Stomach (tissue), 9 donors: ENCODE data around the gene SH2D3C. TPM values are rescaled to one million over a fixed set of nuclear protein-coding genes. Genes with fewer than 3 reads are reported as not detected.

Source experiments
- DNase-seq, 2 donors: peaks; one replicate each; pipeline versions ENCODE4 v3.0.0 to v3.0.0-alpha.2; 2013 to 2019
- H3K27ac ChIP-seq, 5 donors: fragments of 200-600 bp in 4 of 5; sonication (generic) in 4 of 5; one replicate each; pipeline ENCODE4 v1.5.1; 2013 to 2019; ENCODE audit warnings: mild to moderate bottlenecking in 1 of 5, moderate library complexity in 1 of 5
- H3K27me3 ChIP-seq, 3 donors: fragments of 200-600 bp; sonication (generic); one replicate each; pipeline ENCODE4 v1.5.1; 2017 to 2019; ENCODE audit warnings: mixed run types in 1 of 3
- H3K36me3 ChIP-seq, 4 donors: fragments of 200-600 bp; sonication (generic); 1 replicate in 3 of 4; 2 replicates in 1 of 4; pipeline ENCODE4 v1.5.1; 2016 to 2019
- H3K4me1 ChIP-seq, 4 donors: fragments of 200-600 bp; sonication (generic); one replicate each; pipeline ENCODE4 v1.5.1; 2016 to 2019
- H3K4me3 ChIP-seq, 4 donors: fragments of 200-600 bp; sonication (generic) in 3 of 4; one replicate each; pipeline ENCODE4 v1.5.1; 2016 to 2019; ENCODE audit warnings: mild to moderate bottlenecking in 1 of 4
- H3K9me3 ChIP-seq, 4 donors: fragments of 200-600 bp; sonication (generic); one replicate each; pipeline ENCODE4 v1.5.1; 2016 to 2019
- CTCF ChIP-seq, 7 experiments: fragments of 450-650 bp in 4 of 7; fragments of 200-600 bp in 3 of 7; sonication (generic) in 3 of 7; IDR thresholded peaks; one replicate each; pipeline ENCODE4 v1.5.1; 2016 to 2019; ENCODE audit warnings: antibody characterized with exemption in 7 of 7, control low read depth in 2 of 7, mild to moderate bottlenecking in 1 of 7
- EP300 ChIP-seq: sonication (generic); formaldehyde crosslinking; IDR thresholded peaks from one replicate; pipeline ENCODE4 v1.6.1; 2017; ENCODE audit warnings: antibody characterized with exemption
- POLR2A ChIP-seq, 4 donors: fragments of 450-650 bp; IDR thresholded peaks; one replicate each; pipeline ENCODE4 v1.6.1; 2016; ENCODE audit warnings: antibody characterized with exemption in 4 of 4, control low read depth in 2 of 4, mild to moderate bottlenecking in 1 of 4, moderate library complexity in 1 of 4
- POLR2AphosphoS5 ChIP-seq, 3 donors: sonication (generic); formaldehyde crosslinking; IDR thresholded peaks; one replicate each; pipeline ENCODE4 v1.6.1; 2016; ENCODE audit warnings: antibody characterized with exemption in 3 of 3
- WGBS, 5 donors: extraction: QIAGEN DNeasy Blood & Tissue Kit in 3 of 5; methylation state at CpG; one replicate each; pipeline versions ENCODE4 v1.1.5 to v1.1.7; 2013 to 2018; 5-methylcytosine and 5-hydroxymethylcytosine counted together
- intact Hi-C: fragments of 100-400 bp; cut with DNase I; formaldehyde crosslinking; loops from one replicate; pipeline ENCODE4 v1.15.1; 2023; ENCODE audit warnings: low total_unique reads
- polyA plus RNA-seq, 3 donors: library from polyadenylated mRNA; stranded (reverse); fragments of 200-250 nt; gene quantifications; one replicate each; pipeline ENCODE4 v1.2.3, GENCODE V29; 2013
- total RNA-seq, 5 donors: library from RNA; depleted of rRNA; stranded (reverse); fragments of >200 nt; gene quantifications; one replicate each; pipeline versions ENCODE4 v1.1.0 to v1.2.3, GENCODE V29; 2014 to 2016
- donor health status: healthy with polysubstance abuse.
- donor health status: Bipolar disorder and iron deficiency.
- donor health status: healthy.

SH2D3C gene
- total and polyA plus RNA-seq, 8 donors: 1.8 to 38.1 (median 4.5) TPM; not detected in 2

- Histone ChIP-seq H3K36me3 (peaks cover 30 to 41% (median 35%) of the 10 kb centered on the region in 4 donors), H3K4me3 (peak overlapping the region; percentile 54 to 72 (median 58)), H3K9me3 (no peaks in the 10 kb centered on the region), H3K4me1 (peaks cover 27 to 55% (median 33%) of the 10 kb centered on the region in 4 donors), H3K27ac (peak overlapping the region; percentile 93 to 99 (median 96)), H3K27me3 (no peaks in the 10 kb centered on the region)
- DNase-seq: peak; percentile 53 to 74
- intact Hi-C loops: loop anchor here (10.0 kb wide), 1 partner anchor 61 kb away; no protein-coding TSS in a partner anchor
- peak in 2 of 3 donors; percentile 25 to 70 for TF ChIP-seq POLR2AphosphoS5 (IDR thresholded peaks at IDR 0.05)
- peak in 1 of 4 donors; percentile 8 for TF ChIP-seq POLR2A (IDR thresholded peaks at IDR 0.05)
- TF ChIP-seq EP300: no peak
- 32 to 47% (median 37%) methylated on average over 18 of the region's 18 CpGs for WGBS, 5 donors
Observed at GRCh38 chr9:127803507-127804352, 25.3 kb upstream of the SH2D3C start.

GRCh38 chr9:127802576-127803443 is 24.3 kb upstream of the SH2D3C start, which contains the start of gene FPGS:
FPGS (plus strand) TSS chr9:127802882; CDS start chr9:127802925, 43 bp downstream.
- TF ChIP-seq EP300: no peak
- TF ChIP-seq POLR2A (IDR thresholded peaks at IDR 0.05): peak in 1 of 4 donors; percentile 48
- TF ChIP-seq CTCF (IDR thresholded peaks at IDR 0.05): no peak
- peak; percentile 4 to 75 (median 63) for TF ChIP-seq POLR2AphosphoS5 (IDR thresholded peaks at IDR 0.05)
- WGBS, 5 donors: 0 to 1% (median 1%) methylated on average over 37 to 83 of the region's 83 CpGs
- H3K9me3 ChIP-seq: no peaks in the 10 kb centered on the region
- peaks cover 30 to 63% (median 37%) of the 10 kb centered on the region in 4 donors for H3K4me1 ChIP-seq
- peak within 1 kb of the TSS; percentile 54 to 72 (median 58) for H3K4me3 ChIP-seq
- H3K27me3 ChIP-seq: no peaks in the 10 kb centered on the region
- DNase-seq: peak; percentile 89 to 96
- H3K27ac ChIP-seq: peak within 1 kb of the TSS; percentile 93 to 99 (median 96)
- H3K36me3 ChIP-seq: peaks cover 21 to 32% (median 26%) of the 10 kb centered on the region in 4 donors
- intact Hi-C loops: loop anchor here (10.0 kb wide), 1 partner anchor 62 kb away; no protein-coding TSS in a partner anchor

DNA sequence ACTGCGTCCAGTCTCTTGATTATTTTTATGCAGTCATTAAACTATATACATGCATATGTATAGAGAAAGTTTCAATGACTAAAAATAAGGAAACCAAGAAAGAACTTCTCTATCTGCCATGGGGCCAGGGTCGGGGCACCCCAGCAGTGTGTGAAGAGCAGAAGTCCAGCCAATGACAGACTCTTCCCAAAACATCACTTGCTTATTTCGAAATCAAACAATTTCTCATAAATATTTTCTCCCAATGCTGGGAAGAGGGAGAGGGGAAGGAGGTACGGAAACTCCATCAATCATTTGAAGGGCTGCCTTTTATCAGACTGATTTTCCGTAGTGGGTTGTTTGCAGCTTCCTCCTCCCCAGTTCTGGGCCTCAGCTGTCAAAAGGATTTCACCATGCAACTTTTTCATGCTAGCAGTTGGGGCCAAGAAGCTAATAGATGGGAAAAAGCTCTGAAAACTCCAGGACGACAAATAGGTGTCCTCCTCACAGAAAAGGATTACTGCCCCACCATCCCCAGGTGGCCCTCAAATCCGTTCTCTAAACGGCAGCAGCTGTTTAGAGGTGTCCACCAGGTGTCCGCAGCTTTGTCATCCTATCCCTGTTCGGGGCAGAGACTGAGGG is 23.6 kb upstream of the SH2D3C start:
- intact Hi-C loops: loop anchor here (10.0 kb wide), 1 partner anchor 63 kb away; no protein-coding TSS in a partner anchor
- Histone ChIP-seq H3K4me3 (peak overlapping the region; percentile 54 to 72 (median 58)), H3K27ac (peak overlapping the region; percentile 93 to 99 (median 96)), H3K36me3 (peaks cover 14 to 24% (median 19%) of the 10 kb centered on the region in 4 donors), H3K4me1 (peaks cover 30 to 67% (median 43%) of the 10 kb centered on the region in 4 donors), H3K27me3 (no peaks in the 10 kb centered on the region), H3K9me3 (no peaks in the 10 kb centered on the region)
- no peak for TF ChIP-seq EP300
- no peak for TF ChIP-seq POLR2A (IDR thresholded peaks at IDR 0.05)
- TF ChIP-seq POLR2AphosphoS5 (IDR thresholded peaks at IDR 0.05): peak in 1 of 3 donors; percentile 6
- peak in 1 of 2 donors; percentile 69 for DNase-seq
- 23 to 30% (median 25%) methylated on average over 10 of the region's 10 CpGs for WGBS, 5 donors

DNA sequence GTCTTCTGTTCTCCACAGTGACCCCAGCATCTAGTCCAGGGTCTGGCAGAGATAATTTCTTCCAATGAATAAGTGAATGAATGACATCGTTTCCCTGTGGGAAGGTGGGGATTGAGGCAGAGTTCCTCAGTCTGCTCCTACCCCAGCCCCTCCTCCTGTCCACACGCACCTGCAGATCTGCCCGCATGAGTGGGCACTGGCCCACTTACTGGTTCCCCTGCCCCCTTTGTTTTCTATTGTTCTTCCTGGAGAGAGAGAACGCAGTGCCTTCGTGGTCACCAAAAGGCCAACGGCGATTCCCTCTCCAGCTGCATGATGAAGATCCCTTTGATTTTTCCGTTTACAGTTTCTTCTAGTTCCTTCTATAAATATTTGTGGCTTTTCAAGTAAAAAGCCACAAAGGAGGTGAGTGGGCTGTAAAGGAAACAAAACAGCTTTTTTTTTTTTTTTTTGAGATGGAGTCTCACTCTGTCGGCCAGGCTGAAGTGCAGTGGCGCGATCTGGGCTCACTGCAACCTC is 18.4 kb upstream of the SH2D3C start:
- 35 to 44% (median 41%) methylated on average over 11 of the region's 11 CpGs for WGBS, 5 donors
- H3K27me3 ChIP-seq: no peaks in the 10 kb centered on the region
- peaks cover 39 to 79% (median 52%) of the 10 kb centered on the region in 4 donors for H3K4me1 ChIP-seq
- no peak for DNase-seq
- no peaks in the 10 kb centered on the region for H3K9me3 ChIP-seq
- H3K27ac ChIP-seq: peak overlapping the region in 4 of 5 donors; percentile 1 to 40 (median 28)
- peaks cover 5 to 24% (median 8%) of the 10 kb centered on the region in 4 donors for H3K36me3 ChIP-seq
- TF ChIP-seq EP300 (no peak), POLR2A (IDR thresholded peaks at IDR 0.05) (no peak), CTCF (IDR thresholded peaks at IDR 0.05) (no peak), POLR2AphosphoS5 (IDR thresholded peaks at IDR 0.05) (no peak)
- intact Hi-C loops: no loop called here
- H3K4me3 ChIP-seq: no peak overlapping the region
